A549 (cell line): Measurements from ENCODE around the gene AFF1.

Experiments used
- CHD4 ChIP-seq: fragments of 200-600 bp; sonication (generic); IDR thresholded peaks from 2 replicates; pipeline ENCODE4 v1.6.1; 2016; ENCODE audit warnings: antibody characterized with exemption, mild to moderate bottlenecking, borderline replicate concordance
- ESRRA ChIP-seq: fragments of 150-350 bp; IDR thresholded peaks from 2 replicates; pipeline ENCODE4 v1.6.1; 2014; ENCODE audit warnings: mild to moderate bottlenecking, low read length, borderline replicate concordance
- HDAC2 ChIP-seq: fragments of 200-600 bp; sonication (generic); IDR thresholded peaks from 2 replicates; pipeline ENCODE4 v1.6.1; 2016
- JUN ChIP-seq, 2 experiments: fragments of >200 bp; sonication (Bioruptor Twin); formaldehyde crosslinking; IDR thresholded peaks; 2 replicates in 1 of 2; 3 replicates in 1 of 2; pipeline ENCODE4 v1.6.1; 2016 to 2017
- NFE2L2 ChIP-seq: fragments of 150-350 bp; conservative IDR thresholded peaks from 2 replicates; pipeline ENCODE4 v1.6.1; 2014; ENCODE audit warnings: low read length
- POLR2A ChIP-seq: IDR thresholded peaks from 2 replicates; pipeline ENCODE4 v1.6.1; 2012; ENCODE audit warnings: mild to moderate bottlenecking, low read length
- TF ChIP-seq, protein P1 (sequence below): fragments of >200 bp; sonication (Bioruptor Twin); formaldehyde crosslinking; IDR thresholded peaks from 3 replicates; pipeline ENCODE4 v1.5.1; 2016
- TF ChIP-seq, protein P2 (sequence below): fragments of 200-600 bp; sonication (generic); IDR thresholded peaks from 2 replicates; pipeline ENCODE4 v1.6.1; 2016; ENCODE audit warnings: antibody characterized with exemption, mild to moderate bottlenecking, moderate library complexity
- TF ChIP-seq, protein P3 (sequence below): IDR thresholded peaks from 2 replicates; pipeline ENCODE4 v1.6.1; 2012

DNA sequence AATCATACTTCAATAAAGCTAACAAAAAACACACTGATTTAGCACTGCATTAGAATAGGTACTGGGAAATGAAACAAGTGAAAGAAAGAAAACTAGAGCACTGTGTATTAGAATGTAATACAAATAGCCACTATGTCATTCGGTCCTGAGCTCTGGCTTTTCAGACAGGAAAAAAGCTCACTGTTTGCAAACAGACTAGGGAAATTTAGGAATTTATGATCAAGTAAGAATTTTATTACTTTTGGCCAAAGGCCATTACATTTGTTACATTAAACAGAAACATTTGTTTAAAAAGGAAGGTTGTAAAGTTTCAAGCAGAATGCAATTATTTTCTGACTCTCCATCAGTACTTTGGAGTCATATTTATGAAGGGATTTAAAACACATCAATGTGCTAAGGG is 216.9 kb downstream of the AFF1 start:
- TF ChIP-seq, protein P1, sequence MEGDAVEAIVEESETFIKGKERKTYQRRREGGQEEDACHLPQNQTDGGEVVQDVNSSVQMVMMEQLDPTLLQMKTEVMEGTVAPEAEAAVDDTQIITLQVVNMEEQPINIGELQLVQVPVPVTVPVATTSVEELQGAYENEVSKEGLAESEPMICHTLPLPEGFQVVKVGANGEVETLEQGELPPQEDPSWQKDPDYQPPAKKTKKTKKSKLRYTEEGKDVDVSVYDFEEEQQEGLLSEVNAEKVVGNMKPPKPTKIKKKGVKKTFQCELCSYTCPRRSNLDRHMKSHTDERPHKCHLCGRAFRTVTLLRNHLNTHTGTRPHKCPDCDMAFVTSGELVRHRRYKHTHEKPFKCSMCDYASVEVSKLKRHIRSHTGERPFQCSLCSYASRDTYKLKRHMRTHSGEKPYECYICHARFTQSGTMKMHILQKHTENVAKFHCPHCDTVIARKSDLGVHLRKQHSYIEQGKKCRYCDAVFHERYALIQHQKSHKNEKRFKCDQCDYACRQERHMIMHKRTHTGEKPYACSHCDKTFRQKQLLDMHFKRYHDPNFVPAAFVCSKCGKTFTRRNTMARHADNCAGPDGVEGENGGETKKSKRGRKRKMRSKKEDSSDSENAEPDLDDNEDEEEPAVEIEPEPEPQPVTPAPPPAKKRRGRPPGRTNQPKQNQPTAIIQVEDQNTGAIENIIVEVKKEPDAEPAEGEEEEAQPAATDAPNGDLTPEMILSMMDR: no peak
- TF ChIP-seq, protein P2, sequence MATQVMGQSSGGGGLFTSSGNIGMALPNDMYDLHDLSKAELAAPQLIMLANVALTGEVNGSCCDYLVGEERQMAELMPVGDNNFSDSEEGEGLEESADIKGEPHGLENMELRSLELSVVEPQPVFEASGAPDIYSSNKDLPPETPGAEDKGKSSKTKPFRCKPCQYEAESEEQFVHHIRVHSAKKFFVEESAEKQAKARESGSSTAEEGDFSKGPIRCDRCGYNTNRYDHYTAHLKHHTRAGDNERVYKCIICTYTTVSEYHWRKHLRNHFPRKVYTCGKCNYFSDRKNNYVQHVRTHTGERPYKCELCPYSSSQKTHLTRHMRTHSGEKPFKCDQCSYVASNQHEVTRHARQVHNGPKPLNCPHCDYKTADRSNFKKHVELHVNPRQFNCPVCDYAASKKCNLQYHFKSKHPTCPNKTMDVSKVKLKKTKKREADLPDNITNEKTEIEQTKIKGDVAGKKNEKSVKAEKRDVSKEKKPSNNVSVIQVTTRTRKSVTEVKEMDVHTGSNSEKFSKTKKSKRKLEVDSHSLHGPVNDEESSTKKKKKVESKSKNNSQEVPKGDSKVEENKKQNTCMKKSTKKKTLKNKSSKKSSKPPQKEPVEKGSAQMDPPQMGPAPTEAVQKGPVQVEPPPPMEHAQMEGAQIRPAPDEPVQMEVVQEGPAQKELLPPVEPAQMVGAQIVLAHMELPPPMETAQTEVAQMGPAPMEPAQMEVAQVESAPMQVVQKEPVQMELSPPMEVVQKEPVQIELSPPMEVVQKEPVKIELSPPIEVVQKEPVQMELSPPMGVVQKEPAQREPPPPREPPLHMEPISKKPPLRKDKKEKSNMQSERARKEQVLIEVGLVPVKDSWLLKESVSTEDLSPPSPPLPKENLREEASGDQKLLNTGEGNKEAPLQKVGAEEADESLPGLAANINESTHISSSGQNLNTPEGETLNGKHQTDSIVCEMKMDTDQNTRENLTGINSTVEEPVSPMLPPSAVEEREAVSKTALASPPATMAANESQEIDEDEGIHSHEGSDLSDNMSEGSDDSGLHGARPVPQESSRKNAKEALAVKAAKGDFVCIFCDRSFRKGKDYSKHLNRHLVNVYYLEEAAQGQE: no peak
- TF ChIP-seq NFE2L2 (no peak), HDAC2 (no peak), JUN (IDR thresholded peaks at IDR 0.05) (no peak), POLR2A (no peak), CHD4 (no peak), ESRRA (no peak)
- TF ChIP-seq, protein P3, sequence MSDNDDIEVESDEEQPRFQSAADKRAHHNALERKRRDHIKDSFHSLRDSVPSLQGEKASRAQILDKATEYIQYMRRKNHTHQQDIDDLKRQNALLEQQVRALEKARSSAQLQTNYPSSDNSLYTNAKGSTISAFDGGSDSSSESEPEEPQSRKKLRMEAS: no peak
